BE2C (cell line): ENCODE data around the gene KCNT2.

Experiments used
- DNase-seq: peaks from one replicate; pipeline ENCODE4 v3.0.0-alpha.2; 2020
- H3K27me3 ChIP-seq: fragments of 250-450 bp; sonication (Bioruptor Pico); 2 replicates; pipeline ENCODE4 v1.5.1; 2020; ENCODE audit warnings: mild to moderate bottlenecking
- H3K36me3 ChIP-seq: fragments of 250-450 bp; sonication (Bioruptor Pico); 2 replicates; pipeline ENCODE4 v1.5.1; 2020; ENCODE audit warnings: mild to moderate bottlenecking
- H3K4me1 ChIP-seq: fragments of 250-450 bp; sonication (Bioruptor Pico); 2 replicates; pipeline ENCODE4 v1.5.1; 2020
- H3K4me3 ChIP-seq: 2 replicates; pipeline ENCODE4 v1.5.1; 2011; ENCODE audit warnings: low read depth, low read length
- H3K9me3 ChIP-seq: fragments of 250-450 bp; sonication (Bioruptor Pico); 2 replicates; pipeline ENCODE4 v1.5.1; 2020
- CTCF ChIP-seq: IDR thresholded peaks from 2 replicates; pipeline ENCODE4 v1.5.1; 2012; ENCODE audit warnings: mild to moderate bottlenecking, low read depth, low read length

Gene KCNT2

GRCh38 chr1:196205882-196206281 is 402.4 kb downstream of the KCNT2 start:
- DNase-seq = no peak
- H3K36me3 ChIP-seq = no peaks in the 10 kb centered on the region
- no peaks in the 10 kb centered on the region for H3K9me3 ChIP-seq
- no peaks in the 10 kb centered on the region for H3K27me3 ChIP-seq
- no peak for TF ChIP-seq CTCF
- peaks cover 5% of the 10 kb centered on the region; the same call in 1 of the 2 replicates for H3K4me1 ChIP-seq
- H3K4me3 ChIP-seq = no peak overlapping the region

- H3K27me3 ChIP-seq = no peaks in the 10 kb centered on the region
- H3K4me1 ChIP-seq = peaks cover 2% of the 10 kb centered on the region; the same call in 1 of the 2 replicates
- no peak for TF ChIP-seq CTCF
- H3K9me3 ChIP-seq = no peaks in the 10 kb centered on the region
- no peak overlapping the region for H3K4me3 ChIP-seq
- no peaks in the 10 kb centered on the region for H3K36me3 ChIP-seq
- no peak for DNase-seq
These were observed 411.8 kb downstream of the KCNT2 start for GRCh38 chr1:196196486-196196885.

- no peak for TF ChIP-seq CTCF
- Histone ChIP-seq H3K4me1 (no peaks in the 10 kb centered on the region), H3K9me3 (no peaks in the 10 kb centered on the region), H3K36me3 (no peaks in the 10 kb centered on the region), H3K4me3 (no peak overlapping the region), H3K27me3 (no peaks in the 10 kb centered on the region)
- DNase-seq = no peak
These were observed 414.2 kb downstream of the KCNT2 start for GRCh38 chr1:196193896-196194559.

- Histone ChIP-seq H3K9me3 (no peaks in the 10 kb centered on the region), H3K27me3 (no peaks in the 10 kb centered on the region), H3K4me1 (no peaks in the 10 kb centered on the region), H3K36me3 (no peaks in the 10 kb centered on the region), H3K4me3 (no peak overlapping the region)
- no peak for TF ChIP-seq CTCF
- DNase-seq = no peak
These were observed 424.3 kb downstream of the KCNT2 start for GRCh38 chr1:196183941-196184340.

- H3K36me3 ChIP-seq = no peaks in the 10 kb centered on the region
- H3K4me3 ChIP-seq = no peak overlapping the region
- H3K4me1 ChIP-seq = no peaks in the 10 kb centered on the region
- no peak for TF ChIP-seq CTCF
- H3K9me3 ChIP-seq = no peaks in the 10 kb centered on the region
- no peak for DNase-seq
- H3K27me3 ChIP-seq = no peaks in the 10 kb centered on the region
These were observed 426.7 kb downstream of the KCNT2 start for GRCh38 chr1:196181594-196181878.

GRCh38 chr1:196180847-196181593 is 427.2 kb downstream of the KCNT2 start:
- no peak overlapping the region for H3K4me3 ChIP-seq
- DNase-seq = no peak
- H3K36me3 ChIP-seq = no peaks in the 10 kb centered on the region
- no peaks in the 10 kb centered on the region for H3K9me3 ChIP-seq
- no peaks in the 10 kb centered on the region for H3K27me3 ChIP-seq
- H3K4me1 ChIP-seq = no peaks in the 10 kb centered on the region
- TF ChIP-seq CTCF = no peak
